Mucosa of descending colon (tissue), 3 donors: ENCODE results near the gene PICALM. TPM values are rescaled to one million over a fixed set of nuclear protein-coding genes. Genes with fewer than 3 reads are reported as not detected.

ENCODE experiments used
- ATAC-seq: fragments of 200-7000 bp; cut with Tn5 transposase; one replicate; pipeline ENCODE4 v1.9.1; 2020; ENCODE audit warnings: mild to moderate bottlenecking, moderate library complexity
- DNase-seq, 3 donors: peaks; one replicate each; pipeline ENCODE4 v3.0.0-alpha.2; 2020
- H3K36me3 ChIP-seq: fragments of 200-600 bp; one replicate; pipeline ENCODE4 v1.8.0; 2021; ENCODE audit warnings: low read depth, mild to moderate bottlenecking
- H3K4me1 ChIP-seq: fragments of 200-600 bp; one replicate; pipeline ENCODE4 v1.8.0; 2021; ENCODE audit warnings: low read depth, mild to moderate bottlenecking
- H3K4me3 ChIP-seq: fragments of 200-600 bp; one replicate; pipeline ENCODE4 v1.8.0; 2021; ENCODE audit warnings: mild to moderate bottlenecking
- H3K9me3 ChIP-seq: fragments of 200-600 bp; one replicate; pipeline ENCODE4 v1.8.0; 2021; ENCODE audit warnings: mild to moderate bottlenecking
- CTCF ChIP-seq: fragments of 200-600 bp; IDR thresholded peaks from one replicate; pipeline ENCODE4 v1.8.0; 2022; ENCODE audit warnings: antibody characterized with exemption, mild to moderate bottlenecking
- intact Hi-C, 2 donors: fragments of 100-400 bp; cut with DNase I in 1 of 2; cut with micrococcal nuclease in 1 of 2; formaldehyde crosslinking; loops; one replicate each; pipeline versions ENCODE4 v1.11.0 to v1.11.1; 2022; cut with DNase I, micrococcal nuclease
- total RNA-seq, 3 donors: library from RNA; stranded (reverse); fragmentation: NEBNext Ultra II Directional in 2 of 3; extraction: Animal tissue kit (Norgen Biotek cat#: 25700) in 2 of 3; gene quantifications; one replicate each; pipeline versions ENCODE4 v1.2.1 to v1.2.4, GENCODE V29; 2021 to 2023
- donor health status: DM: no; HTN: no; CAD: no; lungs with moderate emphysema.
- donor health status: DM: no; HTN: no; CAD: no.
- donor health status: DM: no; HTN: yes; CAD: no.

PICALM gene
- total RNA-seq, 3 donors from 2014 or later: 163 to 174 (median 163) TPM

DNA sequence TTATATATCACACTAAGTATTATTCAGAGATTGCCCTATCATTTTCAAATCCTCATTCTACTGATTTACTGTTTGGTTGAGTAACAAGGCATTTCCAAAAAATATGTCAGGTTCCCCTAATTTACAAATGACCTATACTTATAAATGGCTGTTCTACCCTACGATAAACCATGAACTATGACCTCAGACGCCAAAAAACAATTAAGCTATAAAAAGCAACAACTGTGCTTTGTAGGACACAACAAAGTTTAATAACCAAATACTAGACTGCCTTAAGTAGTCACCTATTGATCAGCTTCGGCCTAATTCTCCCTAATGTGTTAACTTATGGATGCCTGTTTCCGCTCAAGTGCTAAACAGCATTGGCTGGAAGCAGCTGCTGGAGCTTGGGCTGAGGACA, 53.2 kb downstream of the PICALM start:
- no peak overlapping the region for H3K4me3 ChIP-seq
- intact Hi-C loops: no loop called here
- H3K4me1 ChIP-seq: no peaks in the 10 kb centered on the region
- no peaks in the 10 kb centered on the region for H3K9me3 ChIP-seq
- TF ChIP-seq CTCF: no peak
- no peak for ATAC-seq
- no peak for DNase-seq
- no peaks in the 10 kb centered on the region for H3K36me3 ChIP-seq

- Histone ChIP-seq H3K36me3 (no peaks in the 10 kb centered on the region), H3K9me3 (no peaks in the 10 kb centered on the region), H3K4me1 (no peaks in the 10 kb centered on the region), H3K4me3 (no peak overlapping the region)
- intact Hi-C loops: no loop called here
- ATAC-seq (no peak), DNase-seq (no peak)
- no peak for TF ChIP-seq CTCF
Measured at GRCh38 chr11:86014221-86014620, 54.7 kb downstream of the PICALM start.

GRCh38 chr11:86013713-86014112, 55.2 kb downstream of the PICALM start:
- H3K4me1 ChIP-seq: no peaks in the 10 kb centered on the region
- H3K4me3 ChIP-seq: no peak overlapping the region
- TF ChIP-seq CTCF: no peak
- intact Hi-C loops: no loop called here
- DNase-seq (no peak), ATAC-seq (no peak)
- H3K9me3 ChIP-seq: no peaks in the 10 kb centered on the region
- no peaks in the 10 kb centered on the region for H3K36me3 ChIP-seq

DNA sequence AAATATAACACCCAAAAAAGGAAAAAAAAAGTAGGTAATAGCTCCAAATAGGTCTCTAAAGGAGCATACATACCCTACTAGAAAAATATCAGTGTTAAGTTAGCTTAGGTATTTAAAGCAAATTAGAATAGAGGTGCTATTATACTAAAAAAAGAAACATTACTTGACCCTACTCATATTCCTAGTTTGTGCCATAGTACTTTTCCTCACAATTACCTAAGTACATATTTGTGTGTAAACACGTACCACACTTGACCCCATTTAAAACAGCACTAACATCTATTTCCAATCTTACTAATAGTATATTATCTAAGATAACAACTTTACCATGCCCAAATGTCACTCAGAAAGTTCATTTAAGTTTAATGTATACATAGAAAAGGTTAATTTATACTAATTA, 57.7 kb downstream of the PICALM start:
- no peak for ATAC-seq
- Histone ChIP-seq H3K4me1 (no peaks in the 10 kb centered on the region), H3K36me3 (no peaks in the 10 kb centered on the region), H3K9me3 (no peaks in the 10 kb centered on the region), H3K4me3 (no peak overlapping the region)
- no peak for TF ChIP-seq CTCF
- intact Hi-C loops: no loop called here
- no peak for DNase-seq

DNA sequence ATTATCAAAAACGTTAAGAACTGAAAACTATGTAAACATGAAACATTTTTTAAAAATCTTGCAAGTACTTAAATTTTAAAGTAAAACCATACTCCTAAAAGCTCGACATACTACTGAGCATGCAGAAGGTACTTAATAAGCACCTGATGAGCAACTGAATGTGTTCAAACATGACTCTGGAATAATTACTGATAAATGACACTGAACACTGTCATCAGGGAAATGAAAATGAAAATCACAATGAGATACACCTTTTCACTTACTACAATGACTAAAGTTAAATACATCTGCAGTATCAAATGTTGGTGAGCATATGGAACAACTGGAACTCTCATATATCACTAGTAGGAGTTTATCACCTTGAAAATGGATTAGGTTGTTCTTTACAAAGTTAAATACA, 65.2 kb downstream of the PICALM start:
- no peaks in the 10 kb centered on the region for H3K9me3 ChIP-seq
- peaks cover 8% of the 10 kb centered on the region for H3K36me3 ChIP-seq
- no peak for TF ChIP-seq CTCF
- DNase-seq: no peak
- intact Hi-C loops: no loop called here
- no peak overlapping the region for H3K4me3 ChIP-seq
- no peak for ATAC-seq
- H3K4me1 ChIP-seq: no peaks in the 10 kb centered on the region

- no peak for TF ChIP-seq CTCF
- Histone ChIP-seq H3K4me3 (no peak overlapping the region), H3K36me3 (peaks cover 8% of the 10 kb centered on the region), H3K9me3 (no peaks in the 10 kb centered on the region), H3K4me1 (no peaks in the 10 kb centered on the region)
- DNase-seq: no peak
- intact Hi-C loops: no loop called here
- ATAC-seq: no peak
Measured at GRCh38 chr11:86002431-86002830, 66.5 kb downstream of the PICALM start.
